Osteoblast (primary cell): ENCODE data around the gene NOS3. TPM values are rescaled to one million over a fixed set of nuclear protein-coding genes. Genes with fewer than 3 reads are reported as not detected.

ENCODE experiments used
- DNase-seq: peaks from one replicate; pipeline ENCODE4 v3.0.0; 2011; ENCODE audit warnings: low spot score, mixed read lengths; ENCODE audit not compliant: insufficient read length; ENCODE audit errors: missing footprints
- H2AFZ ChIP-seq: 2 replicates; pipeline ENCODE4 v1.6.0; 2011; ENCODE audit warnings: mild to moderate bottlenecking, low read length
- H3K27ac ChIP-seq: 2 replicates; pipeline ENCODE4 v1.5.1; 2011; ENCODE audit warnings: mild to moderate bottlenecking, low read depth, low read length, moderate library complexity
- H3K27me3 ChIP-seq: 2 replicates; pipeline ENCODE4 v1.6.0; 2012; ENCODE audit warnings: mild to moderate bottlenecking, control low read depth, inconsistent platforms, low read length, moderate library complexity; ENCODE audit not compliant: insufficient read depth
- H3K36me3 ChIP-seq: 2 replicates; pipeline ENCODE4 v1.5.1; 2011; ENCODE audit warnings: mild to moderate bottlenecking, low read length, control low read depth, moderate library complexity; ENCODE audit not compliant: insufficient read depth
- H3K4me1 ChIP-seq: 2 replicates; pipeline ENCODE4 v1.5.1; 2011; ENCODE audit warnings: mild to moderate bottlenecking, low read length, control low read depth, moderate library complexity; ENCODE audit not compliant: insufficient read depth
- H3K4me2 ChIP-seq: 2 replicates; pipeline ENCODE4 v1.6.0; 2011; ENCODE audit warnings: mild to moderate bottlenecking, low read length; ENCODE audit not compliant: insufficient read depth
- H3K4me3 ChIP-seq: fragments of 200-600 bp; sonication (generic); 3 replicates; pipeline ENCODE4 v1.5.1; 2012; ENCODE audit warnings: mild to moderate bottlenecking, low read length, inconsistent platforms; ENCODE audit not compliant: insufficient read depth
- H3K79me2 ChIP-seq: 2 replicates; pipeline ENCODE4 v1.6.0; 2012; ENCODE audit warnings: mild to moderate bottlenecking, low read length, control low read depth, inconsistent platforms; ENCODE audit not compliant: insufficient read depth
- H3K9me3 ChIP-seq: 2 replicates; pipeline ENCODE4 v1.5.1; 2011; ENCODE audit warnings: low read depth, low read length, control low read depth
- H4K20me1 ChIP-seq: 2 replicates; pipeline ENCODE4 v1.6.0; 2012; ENCODE audit warnings: mild to moderate bottlenecking, low read length, control low read depth; ENCODE audit not compliant: insufficient read depth
- total RNA-seq: library from RNA; depleted of rRNA; stranded (reverse); fragments of >200 nt; gene quantifications from 2 replicates; pipeline ENCODE4 v1.2.3, GENCODE V29; 2012
- TF ChIP-seq, protein P1 (sequence below): IDR thresholded peaks from 2 replicates; pipeline ENCODE4 v1.5.1; 2011; ENCODE audit warnings: mild to moderate bottlenecking, low read depth, low read length, moderate library complexity; ENCODE audit errors: extremely low read depth

The NOS3 gene
- total RNA-seq, 1 donor, result not detected

DNA sequence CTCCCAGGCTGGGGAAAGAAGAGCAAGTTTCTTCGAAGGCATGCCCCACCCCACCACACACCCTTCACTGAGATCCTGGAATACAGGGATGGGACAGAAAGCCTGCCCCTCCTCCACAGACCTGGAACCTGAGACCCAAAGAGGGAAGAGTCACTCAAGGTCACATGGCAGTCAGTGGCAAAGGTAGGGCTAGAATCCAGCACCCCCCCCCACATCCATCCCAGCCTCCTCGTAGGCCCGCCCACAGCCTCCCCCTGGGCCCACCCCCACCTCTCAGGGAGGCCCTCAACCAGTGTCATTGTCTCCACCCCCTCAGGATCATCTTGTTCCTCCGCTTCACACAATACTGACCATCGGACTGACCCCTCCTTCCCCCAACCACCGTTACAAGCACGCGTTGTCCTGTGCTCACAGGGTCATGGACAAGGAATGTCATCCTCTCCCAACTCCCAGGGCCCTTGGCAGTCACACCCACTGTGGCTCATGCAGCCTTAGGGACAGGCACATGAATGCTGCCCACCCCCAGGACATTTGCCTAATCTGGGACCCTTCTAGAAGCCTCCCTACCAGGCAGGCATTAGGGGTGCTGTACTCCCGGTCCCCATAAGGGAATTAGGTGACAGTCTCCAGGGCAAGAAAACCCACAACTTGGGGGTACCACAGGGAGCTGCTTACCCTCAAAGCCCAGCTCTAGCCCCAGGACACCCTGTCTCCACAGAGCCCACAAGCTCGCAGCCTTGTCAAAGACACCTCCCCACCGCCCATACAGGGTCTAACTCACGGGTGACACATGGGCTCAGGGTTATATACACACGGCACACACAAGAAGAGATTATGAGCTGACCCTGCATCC lies 14.1 kb upstream of the NOS3 start:
- no peaks in the 10 kb centered on the region for H3K9me3 ChIP-seq
- TF ChIP-seq, protein P1, sequence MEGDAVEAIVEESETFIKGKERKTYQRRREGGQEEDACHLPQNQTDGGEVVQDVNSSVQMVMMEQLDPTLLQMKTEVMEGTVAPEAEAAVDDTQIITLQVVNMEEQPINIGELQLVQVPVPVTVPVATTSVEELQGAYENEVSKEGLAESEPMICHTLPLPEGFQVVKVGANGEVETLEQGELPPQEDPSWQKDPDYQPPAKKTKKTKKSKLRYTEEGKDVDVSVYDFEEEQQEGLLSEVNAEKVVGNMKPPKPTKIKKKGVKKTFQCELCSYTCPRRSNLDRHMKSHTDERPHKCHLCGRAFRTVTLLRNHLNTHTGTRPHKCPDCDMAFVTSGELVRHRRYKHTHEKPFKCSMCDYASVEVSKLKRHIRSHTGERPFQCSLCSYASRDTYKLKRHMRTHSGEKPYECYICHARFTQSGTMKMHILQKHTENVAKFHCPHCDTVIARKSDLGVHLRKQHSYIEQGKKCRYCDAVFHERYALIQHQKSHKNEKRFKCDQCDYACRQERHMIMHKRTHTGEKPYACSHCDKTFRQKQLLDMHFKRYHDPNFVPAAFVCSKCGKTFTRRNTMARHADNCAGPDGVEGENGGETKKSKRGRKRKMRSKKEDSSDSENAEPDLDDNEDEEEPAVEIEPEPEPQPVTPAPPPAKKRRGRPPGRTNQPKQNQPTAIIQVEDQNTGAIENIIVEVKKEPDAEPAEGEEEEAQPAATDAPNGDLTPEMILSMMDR, result no peak
- H3K79me2 ChIP-seq, result no peaks in the 10 kb centered on the region
- no peak overlapping the region for H3K27ac ChIP-seq
- no peaks in the 10 kb centered on the region for H3K4me1 ChIP-seq
- H2AFZ ChIP-seq, result no peak overlapping the region
- DNase-seq, result no peak
- no peak overlapping the region for H3K4me3 ChIP-seq
- H3K4me2 ChIP-seq, result no peak overlapping the region
- H3K27me3 ChIP-seq, result peaks cover 51% of the 10 kb centered on the region
- no peaks in the 10 kb centered on the region for H3K36me3 ChIP-seq
- H4K20me1 ChIP-seq, result no peaks in the 10 kb centered on the region

DNA sequence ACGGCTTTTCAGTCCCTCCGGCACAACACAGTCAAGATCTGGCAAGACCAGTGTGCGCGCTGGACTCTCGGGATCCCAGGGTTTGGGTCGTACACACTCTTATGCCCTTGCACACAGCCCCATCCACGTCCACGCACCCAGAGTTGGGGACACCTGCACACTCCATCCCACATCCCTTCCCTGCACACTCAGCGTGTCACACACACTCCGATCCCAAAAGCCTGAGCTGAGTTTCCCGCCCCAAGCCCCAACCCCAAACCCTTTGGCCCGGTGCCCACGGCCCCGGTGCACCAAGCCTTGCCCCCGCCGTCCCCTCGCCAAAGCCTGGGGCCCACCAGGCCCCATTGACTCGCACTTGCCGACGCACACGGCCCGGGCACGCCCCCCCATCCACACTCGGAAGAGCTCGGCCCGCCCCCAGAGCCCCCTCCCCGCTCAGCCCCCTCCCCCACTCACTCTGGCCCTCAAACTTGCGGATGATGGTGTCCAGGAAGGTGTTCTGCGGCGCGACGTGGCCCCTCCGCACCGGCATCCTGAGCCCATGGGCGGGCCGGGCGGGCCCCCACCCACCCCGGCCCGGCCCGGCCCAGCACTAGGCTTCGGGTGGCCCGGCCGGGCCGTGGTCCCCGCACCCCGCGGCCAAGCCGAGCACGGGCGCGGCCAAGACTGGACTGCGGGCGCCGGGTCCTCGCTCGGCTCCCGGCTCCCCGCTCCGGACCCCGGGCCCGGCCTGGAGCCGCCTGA lies 13.3 kb upstream of the NOS3 start:
- Histone ChIP-seq H3K9me3 (no peaks in the 10 kb centered on the region), H3K27me3 (peaks cover 51% of the 10 kb centered on the region), H3K4me3 (no peak overlapping the region), H3K4me1 (no peaks in the 10 kb centered on the region), H2AFZ (no peak overlapping the region), H4K20me1 (no peaks in the 10 kb centered on the region), H3K79me2 (no peaks in the 10 kb centered on the region), H3K36me3 (no peaks in the 10 kb centered on the region), H3K27ac (no peak overlapping the region), H3K4me2 (no peak overlapping the region)
- no peak for DNase-seq
- TF ChIP-seq, protein P1, result no peak

DNA sequence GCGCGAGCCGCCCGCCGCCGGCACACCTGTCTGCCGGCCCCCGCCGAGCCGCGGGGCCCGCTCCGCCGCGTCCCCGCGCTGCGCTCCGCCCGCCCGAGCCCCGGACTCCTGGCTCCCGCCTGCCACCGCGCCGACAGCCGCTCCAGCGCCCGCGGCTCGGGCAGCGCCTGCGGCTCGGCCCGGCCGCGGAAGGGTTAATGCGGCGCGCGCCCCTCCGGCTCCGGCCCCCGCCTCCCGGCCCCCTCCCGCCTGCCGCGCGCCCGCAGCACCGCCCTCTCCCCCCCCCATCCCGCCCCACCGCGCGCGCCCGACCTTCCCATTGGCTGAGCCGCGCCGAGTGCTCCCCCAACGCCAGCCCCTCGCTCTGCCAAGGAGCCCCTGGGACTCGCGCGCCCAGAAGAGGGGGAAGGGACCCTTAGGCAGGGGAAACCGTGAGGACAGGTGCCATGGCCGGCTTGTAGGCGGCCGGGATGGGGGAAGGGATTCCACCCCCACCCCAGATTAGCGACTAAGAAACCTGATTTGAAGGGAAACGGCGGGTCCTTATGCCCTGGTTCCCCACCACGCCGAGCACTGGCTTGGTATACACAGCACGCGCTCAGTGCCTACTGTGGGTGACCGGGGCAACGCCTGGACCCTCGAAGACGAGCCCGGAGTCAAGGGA lies 12.6 kb upstream of the NOS3 start, which contains the start of gene KCNH2:
Gene KCNH2 (minus strand): TSS at position 196 of the 664 bp plus-strand sequence. CDS start 408 bp downstream, outside the sequence.
- Histone ChIP-seq H3K27me3 (peaks cover 51% of the 10 kb centered on the region), H3K27ac (no peak within 1 kb of the TSS), H4K20me1 (no peaks in the 10 kb centered on the region), H3K79me2 (no peaks in the 10 kb centered on the region), H3K4me3 (no peak within 1 kb of the TSS), H3K4me2 (no peak within 1 kb of the TSS), H3K9me3 (no peaks in the 10 kb centered on the region), H2AFZ (no peak within 1 kb of the TSS), H3K36me3 (no peaks in the 10 kb centered on the region), H3K4me1 (no peaks in the 10 kb centered on the region)
- no peak for DNase-seq
- TF ChIP-seq, protein P1, result no peak
